Adrenal gland (tissue), 5 donors: ENCODE results near the gene SCN1B.

ENCODE experiments used
- POLR2A ChIP-seq, 2 donors: fragments of 450-650 bp; IDR thresholded peaks; one replicate each; pipeline ENCODE4 v1.6.1; 2017; ENCODE audit warnings: antibody characterized with exemption in 2 of 2, mild to moderate bottlenecking in 2 of 2, moderate library complexity in 1 of 2
- TF ChIP-seq, protein P1 (sequence below), 6 experiments: fragments of 450-650 bp in 4 of 6; fragments of 200-600 bp in 2 of 6; sonication (generic) in 1 of 6; IDR thresholded peaks; 1 replicate in 5 of 6; 2 replicates in 1 of 6; pipeline versions ENCODE4 v1.5.1 to v1.8.0; 2016 to 2021; ENCODE audit warnings: antibody characterized with exemption in 6 of 6, mild to moderate bottlenecking in 2 of 6, moderate library complexity in 1 of 6
- donor health status: DM: no; HTN: no; CAD: no.

GRCh38 chr19:35008891-35009341 lies 21.4 kb upstream of the SCN1B start:
- TF ChIP-seq, protein P1, sequence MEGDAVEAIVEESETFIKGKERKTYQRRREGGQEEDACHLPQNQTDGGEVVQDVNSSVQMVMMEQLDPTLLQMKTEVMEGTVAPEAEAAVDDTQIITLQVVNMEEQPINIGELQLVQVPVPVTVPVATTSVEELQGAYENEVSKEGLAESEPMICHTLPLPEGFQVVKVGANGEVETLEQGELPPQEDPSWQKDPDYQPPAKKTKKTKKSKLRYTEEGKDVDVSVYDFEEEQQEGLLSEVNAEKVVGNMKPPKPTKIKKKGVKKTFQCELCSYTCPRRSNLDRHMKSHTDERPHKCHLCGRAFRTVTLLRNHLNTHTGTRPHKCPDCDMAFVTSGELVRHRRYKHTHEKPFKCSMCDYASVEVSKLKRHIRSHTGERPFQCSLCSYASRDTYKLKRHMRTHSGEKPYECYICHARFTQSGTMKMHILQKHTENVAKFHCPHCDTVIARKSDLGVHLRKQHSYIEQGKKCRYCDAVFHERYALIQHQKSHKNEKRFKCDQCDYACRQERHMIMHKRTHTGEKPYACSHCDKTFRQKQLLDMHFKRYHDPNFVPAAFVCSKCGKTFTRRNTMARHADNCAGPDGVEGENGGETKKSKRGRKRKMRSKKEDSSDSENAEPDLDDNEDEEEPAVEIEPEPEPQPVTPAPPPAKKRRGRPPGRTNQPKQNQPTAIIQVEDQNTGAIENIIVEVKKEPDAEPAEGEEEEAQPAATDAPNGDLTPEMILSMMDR (IDR thresholded peaks at IDR 0.05), result no peak
- no peak for TF ChIP-seq POLR2A (IDR thresholded peaks at IDR 0.05)
